ENCODE data around the gene ZNF516. TPM values are rescaled to one million over a fixed set of nuclear protein-coding genes. Genes with fewer than 3 reads are reported as not detected.
A peak's percentile ranks its signal among the peaks of the same experiment; 100 is the strongest.

Gene ZNF516
- polyA plus RNA-seq, 3 donors: 5.0 to 41.9 (median 8.6) TPM

DNA sequence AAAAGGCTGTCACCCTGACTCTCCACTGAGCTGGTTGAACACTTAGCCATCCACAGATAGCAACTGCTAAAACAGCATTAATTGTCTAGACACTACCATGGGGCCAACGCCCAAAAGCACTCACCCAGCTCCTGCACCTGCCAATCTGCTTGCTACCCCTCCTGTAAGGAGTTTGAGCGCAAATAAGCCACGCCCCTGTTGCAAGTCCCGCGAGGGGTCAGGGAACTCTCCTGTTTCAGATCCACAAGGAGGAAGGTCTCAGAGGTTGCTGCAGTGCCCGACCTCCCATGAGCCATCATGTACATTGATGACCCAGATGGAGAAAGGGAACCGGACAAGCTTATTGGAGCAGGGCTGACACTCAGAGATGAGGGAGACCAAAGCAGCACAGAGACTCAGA, 106.8 kb downstream of the ZNF516 start:
- H3K36me3 ChIP-seq (replicated peaks in 1 of 2; ENCODE audit: control insufficient read depth in 1 of 2, insufficient read depth in 2 of 2, low read length in 2 of 2): peaks cover 15 to 26% of the 10 kb centered on the region in 2 donors
- H3K4me2 ChIP-seq (replicated peaks; ENCODE audit: extremely low read depth, low read length, poor library complexity, severe bottlenecking): no peak overlapping the region
- intact Hi-C loops (cut with micrococcal nuclease): no loop called here
- TF ChIP-seq, protein P1, sequence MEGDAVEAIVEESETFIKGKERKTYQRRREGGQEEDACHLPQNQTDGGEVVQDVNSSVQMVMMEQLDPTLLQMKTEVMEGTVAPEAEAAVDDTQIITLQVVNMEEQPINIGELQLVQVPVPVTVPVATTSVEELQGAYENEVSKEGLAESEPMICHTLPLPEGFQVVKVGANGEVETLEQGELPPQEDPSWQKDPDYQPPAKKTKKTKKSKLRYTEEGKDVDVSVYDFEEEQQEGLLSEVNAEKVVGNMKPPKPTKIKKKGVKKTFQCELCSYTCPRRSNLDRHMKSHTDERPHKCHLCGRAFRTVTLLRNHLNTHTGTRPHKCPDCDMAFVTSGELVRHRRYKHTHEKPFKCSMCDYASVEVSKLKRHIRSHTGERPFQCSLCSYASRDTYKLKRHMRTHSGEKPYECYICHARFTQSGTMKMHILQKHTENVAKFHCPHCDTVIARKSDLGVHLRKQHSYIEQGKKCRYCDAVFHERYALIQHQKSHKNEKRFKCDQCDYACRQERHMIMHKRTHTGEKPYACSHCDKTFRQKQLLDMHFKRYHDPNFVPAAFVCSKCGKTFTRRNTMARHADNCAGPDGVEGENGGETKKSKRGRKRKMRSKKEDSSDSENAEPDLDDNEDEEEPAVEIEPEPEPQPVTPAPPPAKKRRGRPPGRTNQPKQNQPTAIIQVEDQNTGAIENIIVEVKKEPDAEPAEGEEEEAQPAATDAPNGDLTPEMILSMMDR (IDR thresholded peaks at IDR 0.05): no peak
- H3K79me2 ChIP-seq (ENCODE audit: insufficient read depth, low read length): peaks cover 92% of the 10 kb centered on the region
- H3K4me1 Mint-ChIP-seq: peaks cover 59% of the 10 kb centered on the region
- H3K27ac ChIP-seq (ENCODE audit: low read depth in 1 of 2, low read length in 2 of 2): peak overlapping the region in 1 of 2 donors; percentile 33
- H3K27me3 ChIP-seq (ENCODE audit: control insufficient read depth in 2 of 2, insufficient read depth in 2 of 2, low read length in 2 of 2): no peaks in the 10 kb centered on the region
- peaks cover 22 to 32% of the 10 kb centered on the region in 2 donors for H3K36me3 Mint-ChIP-seq
- peaks cover 47 to 48% of the 10 kb centered on the region in 2 donors for H3K4me1 ChIP-seq (ENCODE audit: control insufficient read depth in 1 of 2, insufficient read depth in 2 of 2, low read length in 2 of 2)
- peak overlapping the region in 5 of 7 donors; percentile 12 to 37 (median 31) for H3K27ac Mint-ChIP-seq
- H3K4me3 ChIP-seq (replicated peaks in 1 of 3; ENCODE audit: low read depth in 2 of 3, low read length in 3 of 3): no peak overlapping the region
- 98% methylated on average over 6 of the region's 7 CpGs for WGBS (ENCODE audit: insufficient coverage)
- no peak for DNase-seq
- peaks cover 94% of the 10 kb centered on the region for H4K20me1 ChIP-seq (ENCODE audit: insufficient read depth, low read length)
- H3K9ac ChIP-seq (ENCODE audit: insufficient read depth, low read length, poor library complexity, severe bottlenecking): no peak overlapping the region
- H3K9me3 ChIP-seq (replicated peaks in 1 of 2; ENCODE audit: control insufficient read depth in 1 of 2, insufficient read depth in 1 of 2, low read length in 2 of 2): no peaks in the 10 kb centered on the region
- H3K4me3 Mint-ChIP-seq: peak overlapping the region in 1 of 2 donors; percentile 35
- no peaks in the 10 kb centered on the region for H3K27me3 Mint-ChIP-seq (ENCODE audit: low read depth in 3 of 3)
- peaks cover 0 to 5% (median 0%) of the 10 kb centered on the region in 7 donors for H3K9me3 Mint-ChIP-seq
- H2AFZ ChIP-seq (ENCODE audit: insufficient read depth, low read depth, low read length, poor library complexity, severe bottlenecking): no peak overlapping the region

DNA sequence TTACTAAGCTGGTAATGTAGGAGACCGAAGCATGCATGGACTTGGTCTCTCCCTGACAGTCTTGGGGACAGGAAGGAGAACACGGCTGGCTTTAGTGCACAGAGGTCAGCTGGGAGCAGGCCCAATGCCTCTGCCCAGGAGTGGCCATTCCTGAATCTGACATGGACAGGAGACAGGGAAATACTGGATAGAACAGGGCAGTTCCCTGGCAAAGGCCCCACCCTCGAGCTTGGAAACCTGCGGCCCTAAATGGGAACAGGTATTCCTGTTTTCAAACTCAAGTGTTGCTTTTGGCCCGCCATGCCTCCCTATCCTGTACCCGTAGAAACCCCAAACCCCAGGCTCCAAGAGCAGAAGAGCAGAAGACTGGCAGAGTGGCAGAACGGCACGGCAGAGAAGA, 107.4 kb downstream of the ZNF516 start:
- H3K9me3 ChIP-seq (replicated peaks in 1 of 2; ENCODE audit: control insufficient read depth in 1 of 2, insufficient read depth in 1 of 2, low read length in 2 of 2): no peaks in the 10 kb centered on the region
- no peaks in the 10 kb centered on the region for H3K27me3 ChIP-seq (ENCODE audit: control insufficient read depth in 2 of 2, insufficient read depth in 2 of 2, low read length in 2 of 2)
- Mint-ChIP-seq H3K4me1 (peaks cover 59% of the 10 kb centered on the region), H3K27ac (peak overlapping the region in 3 of 7 donors; percentile 31 to 48 (median 46)), H3K36me3 (peaks cover 22 to 37% of the 10 kb centered on the region in 2 donors), H3K27me3 (ENCODE audit: low read depth in 3 of 3) (no peaks in the 10 kb centered on the region), H3K4me3 (no peak overlapping the region), H3K9me3 (peaks cover 0 to 5% (median 0%) of the 10 kb centered on the region in 7 donors)
- WGBS (ENCODE audit: insufficient coverage): 92% methylated on average over 4 of the region's 8 CpGs
- no peak overlapping the region for H2AFZ ChIP-seq (ENCODE audit: insufficient read depth, low read depth, low read length, poor library complexity, severe bottlenecking)
- H4K20me1 ChIP-seq (ENCODE audit: insufficient read depth, low read length): peaks cover 100% of the 10 kb centered on the region
- peaks cover 47 to 48% of the 10 kb centered on the region in 2 donors for H3K4me1 ChIP-seq (ENCODE audit: control insufficient read depth in 1 of 2, insufficient read depth in 2 of 2, low read length in 2 of 2)
- DNase-seq: no peak
- H3K9ac ChIP-seq (ENCODE audit: insufficient read depth, low read length, poor library complexity, severe bottlenecking): no peak overlapping the region
- intact Hi-C loops (cut with micrococcal nuclease): no loop called here
- no peak overlapping the region for H3K4me3 ChIP-seq (replicated peaks in 1 of 3; ENCODE audit: low read depth in 2 of 3, low read length in 3 of 3)
- TF ChIP-seq, protein P1 (IDR thresholded peaks at IDR 0.05): no peak
- H3K36me3 ChIP-seq (replicated peaks in 1 of 2; ENCODE audit: control insufficient read depth in 1 of 2, insufficient read depth in 2 of 2, low read length in 2 of 2): peaks cover 15 to 26% of the 10 kb centered on the region in 2 donors
- H3K79me2 ChIP-seq (ENCODE audit: insufficient read depth, low read length): peaks cover 98% of the 10 kb centered on the region
- H3K27ac ChIP-seq (ENCODE audit: low read depth in 1 of 2, low read length in 2 of 2): peak overlapping the region in 1 of 2 donors; percentile 48
- H3K4me2 ChIP-seq (replicated peaks; ENCODE audit: extremely low read depth, low read length, poor library complexity, severe bottlenecking): no peak overlapping the region
